Ovary (tissue), 9 donors: ENCODE data around the gene CCNB1. TPM values are rescaled to one million over a fixed set of nuclear protein-coding genes. Genes with fewer than 3 reads are reported as not detected.

ENCODE experiments used
- DNase-seq, 5 donors: peaks; one replicate each; pipeline ENCODE4 v3.0.0-alpha.2; 2019 to 2020
- H3K27ac ChIP-seq, 2 donors: fragments of 200-600 bp; one replicate each; pipeline versions ENCODE4 v1.5.1 to v1.8.0; 2019 to 2022
- H3K27me3 ChIP-seq: fragments of 200-600 bp; one replicate; pipeline ENCODE4 v1.8.0; 2022
- H3K36me3 ChIP-seq: fragments of 200-600 bp; sonication (generic); one replicate; pipeline ENCODE4 v1.5.1; 2019
- H3K4me1 ChIP-seq: one replicate; pipeline ENCODE4 v1.8.1; 2013; ENCODE audit warnings: mild to moderate bottlenecking, moderate library complexity; ENCODE audit not compliant: insufficient read depth
- H3K4me3 ChIP-seq: fragments of 200-600 bp; sonication (generic); one replicate; pipeline ENCODE4 v1.5.1; 2017
- H3K9me3 ChIP-seq, 2 donors: fragments of 200-600 bp in 1 of 2; sonication (generic) in 1 of 2; one replicate each; pipeline versions ENCODE4 v1.5.1 to v1.8.1; 2013 to 2019; ENCODE audit warnings: mild to moderate bottlenecking in 1 of 2, moderate library complexity in 1 of 2
- EP300 ChIP-seq: sonication (generic); formaldehyde crosslinking; IDR thresholded peaks from one replicate; pipeline ENCODE4 v1.6.1; 2017; ENCODE audit warnings: antibody characterized with exemption
- POLR2A ChIP-seq: fragments of 450-650 bp; IDR thresholded peaks from one replicate; pipeline ENCODE4 v1.6.1; 2017; ENCODE audit warnings: antibody characterized with exemption, mild to moderate bottlenecking, moderate library complexity
- WGBS, 3 donors: extraction: QIAGEN DNeasy Blood & Tissue Kit in 1 of 3; methylation state at CpG; one replicate each; pipeline versions ENCODE4 v1.1.5 to v1.1.7; 2013 to 2017; 5-methylcytosine and 5-hydroxymethylcytosine counted together
- intact Hi-C, 4 donors: fragments of 100-400 bp; cut with DNase I; formaldehyde crosslinking; loops; one replicate each; pipeline versions ENCODE4 v1.11.0 to v1.15.1; 2022 to 2023
- polyA plus RNA-seq, 2 donors: library from polyadenylated mRNA; stranded (reverse); fragments of 200-250 nt in 1 of 2; fragments of 350-450 nt in 1 of 2; fragmentation: Illumina TruSeq in 1 of 2; extraction: RNeasy Lipid Tissue Mini Kit (QIAGEN cat#74804) in 1 of 2; gene quantifications; one replicate each; pipeline ENCODE4 v1.2.3, GENCODE V29; 2013 to 2014
- total RNA-seq, 7 donors: library from RNA; depleted of rRNA in 2 of 7; stranded (reverse); fragments of >200 nt in 2 of 7; fragmentation: NEBNext Ultra II Directional in 3 of 7; extraction: Animal tissue kit (Norgen Biotek cat#: 25700) in 3 of 7; gene quantifications; one replicate each; pipeline versions ENCODE4 v1.1.0 to v1.2.4, GENCODE V29; 2016 to 2023
- TF ChIP-seq, protein P1 (sequence below), 3 donors: fragments of 450-650 bp in 2 of 3; fragments of 200-600 bp in 1 of 3; IDR thresholded peaks; one replicate each; pipeline versions ENCODE4 v1.5.1 to v1.8.0; 2016 to 2022; ENCODE audit warnings: antibody characterized with exemption in 3 of 3, mild to moderate bottlenecking in 1 of 3
- donor health status: DM: no; HTN: no; CAD: no; lungs with moderate emphysema.
- donor health status: DM: no; HTN: no; CAD: no.
- donor health status: Bipolar disorder and iron deficiency.
- donor health status: DM: yes; HTN: yes; CAD: no.
- donor health status: DM: no; HTN: no; CAD: no.
- donor health status: DM: yes; HTN: yes; CAD: no.

CCNB1 gene
- total and polyA plus RNA-seq, 9 donors = 3.5 to 13.9 (median 6.7) TPM

DNA sequence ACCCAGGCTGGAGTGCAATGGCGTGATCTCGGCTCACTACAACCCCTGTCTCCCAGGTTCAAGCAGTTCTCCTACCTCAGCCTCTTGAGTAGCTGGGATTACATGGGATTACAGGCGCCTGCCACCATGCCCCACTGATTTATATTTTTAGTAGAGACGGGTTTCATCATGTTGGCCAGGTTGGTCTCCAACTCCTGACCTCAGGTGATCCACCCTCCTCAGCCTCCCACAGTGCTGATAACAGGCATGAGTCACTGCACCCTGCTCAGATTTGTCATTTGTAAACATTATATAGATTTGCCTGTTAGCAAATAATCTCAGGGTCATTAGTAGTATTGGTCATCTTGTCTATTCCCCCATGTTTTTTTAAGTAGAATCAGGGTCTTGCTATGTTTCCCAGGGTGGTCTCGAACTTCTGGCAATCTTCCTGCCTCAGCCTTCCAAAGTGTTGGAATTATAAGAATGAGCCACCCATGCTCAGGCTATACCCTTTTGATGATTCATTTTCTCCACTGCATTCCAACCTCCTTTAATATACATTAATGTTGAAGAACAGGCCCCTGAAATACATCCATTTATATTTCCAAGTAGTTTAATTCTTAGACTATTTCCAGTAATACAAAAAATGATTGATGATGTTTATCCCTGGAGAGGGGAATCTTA lies 39.7 kb downstream of the CCNB1 start:
- Histone ChIP-seq H3K9me3 (no peaks in the 10 kb centered on the region), H3K4me3 (no peak overlapping the region), H3K4me1 (no peaks in the 10 kb centered on the region), H3K27me3 (no peaks in the 10 kb centered on the region), H3K36me3 (no peaks in the 10 kb centered on the region), H3K27ac (no peak overlapping the region)
- intact Hi-C loops = loop anchor here in 1 of 4 donors (5.0 kb wide), 1 partner anchor 1454 kb away; no protein-coding TSS in a partner anchor
- DNase-seq = no peak
- WGBS, 3 donors = 94 to 95% (median 95%) methylated on average over 5 of the region's 5 CpGs
- TF ChIP-seq POLR2A = no peak
- no peak for TF ChIP-seq EP300
- TF ChIP-seq, protein P1, sequence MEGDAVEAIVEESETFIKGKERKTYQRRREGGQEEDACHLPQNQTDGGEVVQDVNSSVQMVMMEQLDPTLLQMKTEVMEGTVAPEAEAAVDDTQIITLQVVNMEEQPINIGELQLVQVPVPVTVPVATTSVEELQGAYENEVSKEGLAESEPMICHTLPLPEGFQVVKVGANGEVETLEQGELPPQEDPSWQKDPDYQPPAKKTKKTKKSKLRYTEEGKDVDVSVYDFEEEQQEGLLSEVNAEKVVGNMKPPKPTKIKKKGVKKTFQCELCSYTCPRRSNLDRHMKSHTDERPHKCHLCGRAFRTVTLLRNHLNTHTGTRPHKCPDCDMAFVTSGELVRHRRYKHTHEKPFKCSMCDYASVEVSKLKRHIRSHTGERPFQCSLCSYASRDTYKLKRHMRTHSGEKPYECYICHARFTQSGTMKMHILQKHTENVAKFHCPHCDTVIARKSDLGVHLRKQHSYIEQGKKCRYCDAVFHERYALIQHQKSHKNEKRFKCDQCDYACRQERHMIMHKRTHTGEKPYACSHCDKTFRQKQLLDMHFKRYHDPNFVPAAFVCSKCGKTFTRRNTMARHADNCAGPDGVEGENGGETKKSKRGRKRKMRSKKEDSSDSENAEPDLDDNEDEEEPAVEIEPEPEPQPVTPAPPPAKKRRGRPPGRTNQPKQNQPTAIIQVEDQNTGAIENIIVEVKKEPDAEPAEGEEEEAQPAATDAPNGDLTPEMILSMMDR (IDR thresholded peaks at IDR 0.05) = no peak

GRCh38 chr5:69209602-69210001 lies 42.7 kb downstream of the CCNB1 start:
- Histone ChIP-seq H3K36me3 (no peaks in the 10 kb centered on the region), H3K4me3 (no peak overlapping the region), H3K4me1 (no peaks in the 10 kb centered on the region), H3K9me3 (no peaks in the 10 kb centered on the region), H3K27me3 (no peaks in the 10 kb centered on the region), H3K27ac (no peak overlapping the region)
- WGBS, 3 donors = 32 to 49% (median 33%) methylated on average over 2 of the region's 2 CpGs
- intact Hi-C loops = loop anchor here in 1 of 4 donors (5.0 kb wide), 1 partner anchor 1457 kb away; no protein-coding TSS in a partner anchor
- TF ChIP-seq EP300 = no peak
- no peak for TF ChIP-seq POLR2A
- TF ChIP-seq, protein P1 (IDR thresholded peaks at IDR 0.05) = no peak
- DNase-seq = no peak

- Histone ChIP-seq H3K27me3 (no peaks in the 10 kb centered on the region), H3K36me3 (no peaks in the 10 kb centered on the region), H3K4me1 (no peaks in the 10 kb centered on the region), H3K9me3 (no peaks in the 10 kb centered on the region), H3K27ac (no peak overlapping the region), H3K4me3 (no peak overlapping the region)
- 81 to 87% (median 84%) methylated on average over 2 of the region's 2 CpGs for WGBS, 3 donors
- intact Hi-C loops = no loop called here
- DNase-seq = no peak
- TF ChIP-seq, protein P1 (IDR thresholded peaks at IDR 0.05) = no peak
- TF ChIP-seq EP300 (no peak), POLR2A (no peak)
Observed at GRCh38 chr5:69211200-69211599, 44.2 kb downstream of the CCNB1 start.

DNA sequence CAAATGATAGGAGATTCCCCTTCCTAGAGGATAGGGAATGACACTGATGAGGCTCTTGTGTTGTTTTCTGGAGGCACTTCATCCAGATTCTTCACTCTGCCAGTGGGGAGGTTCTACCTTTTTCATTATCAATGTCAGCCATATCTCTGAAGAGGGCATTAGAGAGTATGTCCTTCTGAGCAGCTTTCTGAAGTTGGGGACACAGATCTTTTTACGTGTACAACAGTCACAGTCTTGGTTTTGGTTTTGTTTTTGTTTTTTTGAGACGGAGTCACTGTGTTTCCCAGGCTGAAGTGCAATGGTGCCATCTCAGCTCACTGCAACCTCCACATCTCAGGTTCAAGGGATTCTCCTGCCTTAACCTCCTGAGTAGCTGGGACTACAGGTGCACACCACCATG lies 45.1 kb downstream of the CCNB1 start:
- 83 to 94% (median 86%) methylated on average over 2 of the region's 2 CpGs for WGBS, 3 donors
- Histone ChIP-seq H3K4me3 (no peak overlapping the region), H3K27me3 (no peaks in the 10 kb centered on the region), H3K4me1 (no peaks in the 10 kb centered on the region), H3K36me3 (no peaks in the 10 kb centered on the region), H3K27ac (no peak overlapping the region), H3K9me3 (no peaks in the 10 kb centered on the region)
- TF ChIP-seq EP300 = no peak
- TF ChIP-seq, protein P1 (IDR thresholded peaks at IDR 0.05) = no peak
- no peak for TF ChIP-seq POLR2A
- intact Hi-C loops = no loop called here
- DNase-seq = no peak
